GM21717 (cell line): ENCODE data around the gene KIF2A.
A peak's percentile ranks its signal among the peaks of the same experiment; 100 is the strongest.

Source experiments
- ATAC-seq: cut with Tn5 transposase; IDR thresholded peaks from one replicate; pipeline ENCODE4 v1.9.1; 2021; ENCODE audit warnings: mild to moderate bottlenecking, moderate library complexity; ENCODE audit not compliant: unreplicated experiment

KIF2A gene

DNA sequence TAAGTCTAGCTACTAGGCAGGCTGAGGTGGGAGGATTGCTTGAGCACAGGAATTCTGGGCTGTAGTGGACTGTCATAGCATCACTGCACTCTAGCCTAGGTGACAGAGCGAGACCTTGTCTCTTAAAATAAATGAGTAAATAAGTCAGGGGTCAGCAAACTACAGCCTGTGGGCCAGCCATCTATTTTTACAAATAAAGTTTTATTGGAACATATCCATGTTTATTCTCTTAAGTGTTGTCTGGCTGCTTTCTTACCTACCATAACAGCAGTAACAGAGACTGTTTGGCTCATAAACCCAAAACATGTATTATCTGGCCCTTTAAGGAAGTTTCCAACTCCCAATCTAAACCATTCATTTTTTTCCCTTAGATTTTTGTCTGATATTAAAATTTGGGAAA, 68.1 kb downstream of the KIF2A start:
- ATAC-seq = no peak

- no peak for ATAC-seq
Observed at GRCh38 chr5:62375627-62376026, 69.6 kb downstream of the KIF2A start.

GRCh38 chr5:62376064-62376463, 70.1 kb downstream of the KIF2A start:
- no peak for ATAC-seq

GRCh38 chr5:62385131-62385530, 79.1 kb downstream of the KIF2A start:
- no peak for ATAC-seq

GRCh38 chr5:62385816-62386400, 79.9 kb downstream of the KIF2A start:
- ATAC-seq = no peak

- no peak for ATAC-seq
Observed at GRCh38 chr5:62386824-62387223, 80.8 kb downstream of the KIF2A start.

- no peak for ATAC-seq
Observed at GRCh38 chr5:62395210-62395950, 89.4 kb downstream of the KIF2A start.

DNA sequence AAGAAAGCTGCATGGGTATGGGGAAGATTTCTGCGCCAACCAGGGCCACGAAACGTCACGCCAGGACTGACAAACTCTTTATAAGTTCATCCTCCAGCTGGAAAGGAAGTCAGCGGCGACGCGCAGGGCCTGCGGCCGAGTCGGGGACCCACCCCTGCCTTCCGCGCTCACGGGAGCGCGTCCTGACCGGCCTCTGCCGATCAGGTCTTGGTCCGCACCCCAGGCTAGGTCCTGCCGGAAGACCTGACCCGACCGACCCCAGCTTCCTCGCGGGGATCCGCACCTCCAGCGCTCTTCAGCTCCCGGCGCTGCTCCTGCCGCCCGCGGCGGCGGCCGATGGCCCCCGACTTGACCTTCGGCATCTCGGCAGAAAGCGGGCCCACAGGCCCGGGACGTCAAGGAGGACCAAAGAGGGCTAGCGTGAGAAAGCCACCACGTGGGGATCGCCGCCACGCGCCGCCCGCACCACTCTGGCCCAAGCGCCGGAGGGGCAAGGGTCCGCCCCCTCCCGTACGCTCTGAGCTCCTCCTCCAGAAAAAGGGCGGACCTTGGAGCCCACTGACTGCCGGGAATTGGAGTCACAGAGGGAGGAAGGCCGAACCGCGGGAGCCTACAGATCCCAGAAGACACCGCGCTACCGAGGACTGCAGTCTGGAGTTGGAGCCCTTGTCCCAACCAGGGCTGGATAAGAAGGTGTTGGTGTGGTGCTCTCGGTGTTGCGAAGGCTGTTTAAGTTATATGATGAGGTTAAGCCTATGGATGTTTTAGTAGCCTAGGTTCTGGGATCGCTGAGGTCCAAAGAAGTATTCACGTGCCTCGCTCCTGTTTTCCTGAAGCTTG, 97.6 kb downstream of the KIF2A start, which contains the start of gene DIMT1:
DIMT1 (minus strand) TSS at position 495 of the 840 bp plus-strand sequence; CDS start at position 362, 133 bp downstream.
- peak; percentile 98 for ATAC-seq

DNA sequence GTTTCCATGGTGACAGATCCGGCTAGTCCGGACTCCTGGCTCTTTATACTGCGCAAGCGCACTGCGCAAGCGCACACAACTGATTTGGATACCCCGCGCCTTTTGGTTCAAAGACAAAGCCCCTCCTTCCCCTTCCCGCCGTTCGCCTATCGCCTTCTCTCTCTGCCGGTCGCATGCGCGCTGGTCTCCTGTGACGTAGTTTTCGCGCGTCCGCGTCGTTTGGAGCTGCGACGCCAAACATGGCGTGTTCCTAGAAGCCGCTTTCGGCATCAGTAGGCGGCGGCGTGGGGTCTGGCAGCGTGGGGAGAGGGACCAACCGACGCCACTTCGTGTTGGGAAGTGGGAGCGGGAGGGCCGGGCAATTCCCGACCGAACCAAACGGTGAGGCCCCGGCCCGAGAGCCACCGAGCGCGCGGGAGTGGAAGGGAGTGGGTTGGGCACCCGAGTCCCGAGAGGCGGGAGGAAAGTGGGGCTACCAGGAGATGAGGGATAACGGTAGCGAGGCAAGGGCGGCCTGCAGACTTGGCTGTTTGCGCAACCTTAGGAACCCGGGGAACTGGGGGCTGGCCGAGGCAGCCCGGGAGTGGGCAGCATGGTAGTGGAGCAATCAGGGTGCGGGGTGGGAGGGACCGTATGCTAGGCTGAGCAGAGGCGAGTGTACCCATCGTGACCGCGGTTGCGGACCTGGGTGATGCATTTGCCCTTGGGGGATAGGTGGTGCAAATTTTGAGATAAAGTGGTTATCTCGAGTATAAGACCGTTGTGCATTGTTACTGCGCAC, 106.7 kb downstream of the KIF2A start, which contains the start of gene IPO11:
IPO11 (plus strand) TSS at position 215 of the 781 bp plus-strand sequence. CDS start 24,517 bp downstream, outside the sequence.
- ATAC-seq = peak; percentile 95

DNA sequence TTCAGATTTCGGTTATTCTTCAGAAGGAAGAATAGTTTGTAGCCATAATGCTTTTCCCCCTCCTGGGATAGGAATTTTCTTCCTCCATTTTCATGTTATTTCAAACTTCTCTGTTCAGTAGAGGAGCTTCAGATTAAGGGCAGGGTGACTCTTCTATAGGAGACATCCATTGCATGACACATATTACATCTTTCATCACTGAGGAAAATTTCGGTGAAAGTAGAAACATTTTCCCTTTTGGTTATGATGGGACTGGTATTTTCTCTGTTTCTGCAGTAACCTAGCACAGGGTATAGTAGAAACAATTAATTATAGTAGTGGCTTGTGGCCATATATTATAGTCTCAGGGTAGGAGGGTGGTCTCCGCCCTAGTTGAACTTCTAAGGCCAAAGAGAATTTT, 107.7 kb downstream of the KIF2A start:
- ATAC-seq = no peak

DNA sequence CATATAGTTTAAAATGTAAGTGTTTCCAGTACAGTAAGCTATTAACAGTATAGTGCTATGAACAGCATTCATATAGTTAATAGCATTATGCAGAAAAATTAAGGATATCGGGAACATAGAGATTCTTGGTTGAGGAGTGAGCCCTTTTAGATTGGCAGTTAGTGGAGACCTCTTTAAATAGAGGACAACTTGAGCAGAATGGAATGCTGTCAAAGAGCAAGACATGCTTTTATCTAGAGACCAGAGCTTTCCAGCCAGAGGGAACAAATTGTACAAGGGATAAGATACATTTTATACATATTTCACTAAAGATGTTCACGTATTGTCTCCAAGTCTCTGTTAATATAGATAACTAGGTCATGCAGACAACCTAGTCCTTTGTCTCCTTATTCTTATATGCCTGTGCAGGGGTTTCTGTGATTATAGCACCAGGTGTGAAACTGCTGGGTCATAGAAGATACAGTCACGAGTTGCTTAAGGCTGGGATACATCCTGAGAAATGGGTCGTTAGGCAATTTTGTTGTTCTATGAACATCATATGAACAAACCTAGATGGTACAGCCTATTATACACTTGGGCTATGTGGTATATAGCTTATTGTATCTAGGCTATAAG, 112.6 kb downstream of the KIF2A start:
- ATAC-seq = no peak

GRCh38 chr5:62419609-62420008, 113.6 kb downstream of the KIF2A start:
- ATAC-seq = no peak

DNA sequence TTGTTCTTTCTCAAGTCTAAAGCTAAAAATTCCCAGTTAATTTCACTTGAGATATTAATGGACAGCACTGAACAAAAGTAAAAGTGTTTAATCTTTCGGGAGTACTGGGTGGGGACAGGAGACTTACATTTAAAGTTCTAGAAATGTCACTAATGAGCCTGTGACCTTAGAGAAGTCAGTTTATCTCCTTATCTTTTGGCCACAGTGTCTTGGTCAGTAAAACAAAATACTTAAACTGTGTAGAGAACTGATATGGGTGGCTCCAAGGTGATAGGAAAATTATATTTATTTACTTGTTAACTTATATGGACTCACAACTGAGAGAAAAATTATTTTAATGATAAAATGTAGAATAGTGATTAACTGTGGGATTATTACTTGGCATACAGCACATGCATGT, 115.4 kb downstream of the KIF2A start:
- ATAC-seq = no peak

- no peak for ATAC-seq
Observed at GRCh38 chr5:62424763-62425162, 118.8 kb downstream of the KIF2A start.

- no peak for ATAC-seq
Observed at GRCh38 chr5:62431735-62432620, 126.0 kb downstream of the KIF2A start.

DNA sequence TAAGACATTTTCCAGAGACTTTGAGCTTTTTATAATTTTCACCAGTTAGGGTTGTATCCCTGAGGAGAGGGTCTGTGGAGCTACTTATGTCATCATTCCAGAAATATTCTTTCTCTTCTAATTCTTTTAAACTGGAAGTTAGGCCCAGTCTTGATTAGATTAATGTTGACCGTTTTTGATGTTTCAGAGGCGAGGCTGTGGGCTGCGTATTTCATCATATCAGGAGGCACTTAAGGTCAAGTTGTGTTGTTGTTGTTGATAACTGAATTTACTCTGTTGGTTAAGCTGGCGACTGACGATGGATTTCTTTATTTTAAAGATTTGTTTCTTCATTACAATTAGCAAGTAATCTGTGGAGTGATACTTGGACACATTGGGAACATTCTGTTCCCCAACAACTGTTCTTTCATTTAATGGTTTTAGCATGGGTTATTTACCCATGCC, 126.6 kb downstream of the KIF2A start:
- no peak for ATAC-seq
